CD1c-positive myeloid dendritic cell (primary cell): Measurements from ENCODE around the gene DPY19L1.
"Not testable (repeated sequence)": the region's sequence is repeated elsewhere in the genome, so short reads cannot be mapped to it uniquely, and the experiment has no call there.

Experiments
- DNase-seq: peaks from one replicate; pipeline ENCODE4 v3.0.0-alpha.2; 2016; ENCODE audit errors: extremely low spot score

The DPY19L1 gene

GRCh38 chr7:35037211-35037525 is at the start of gene DPY19L1:
Gene DPY19L1, minus strand, starts transcription at chr7:35037485. Its CDS starts 91 bp downstream, at chr7:35037394.
- no peak for DNase-seq

DNA sequence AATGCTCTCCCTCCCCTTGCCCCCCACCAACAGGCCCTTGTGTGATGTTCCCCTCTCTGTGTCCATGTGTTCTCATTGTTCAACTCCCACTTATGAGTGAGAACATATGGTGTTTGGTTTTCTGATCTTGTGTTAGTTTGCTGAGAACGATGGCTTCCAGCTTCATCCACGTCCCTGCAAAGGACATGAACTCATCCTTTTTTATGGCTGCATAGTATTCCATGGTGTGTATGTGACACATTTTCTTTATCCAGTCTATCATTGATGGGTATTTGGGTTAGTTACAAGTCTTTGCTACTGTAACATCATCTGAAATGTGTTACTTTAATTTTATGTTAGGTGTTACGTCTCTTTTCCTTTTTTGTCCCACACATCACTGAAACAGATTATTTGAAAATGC is 42.2 kb upstream of the DPY19L1 start:
- not testable (repeated sequence) for DNase-seq

DNA sequence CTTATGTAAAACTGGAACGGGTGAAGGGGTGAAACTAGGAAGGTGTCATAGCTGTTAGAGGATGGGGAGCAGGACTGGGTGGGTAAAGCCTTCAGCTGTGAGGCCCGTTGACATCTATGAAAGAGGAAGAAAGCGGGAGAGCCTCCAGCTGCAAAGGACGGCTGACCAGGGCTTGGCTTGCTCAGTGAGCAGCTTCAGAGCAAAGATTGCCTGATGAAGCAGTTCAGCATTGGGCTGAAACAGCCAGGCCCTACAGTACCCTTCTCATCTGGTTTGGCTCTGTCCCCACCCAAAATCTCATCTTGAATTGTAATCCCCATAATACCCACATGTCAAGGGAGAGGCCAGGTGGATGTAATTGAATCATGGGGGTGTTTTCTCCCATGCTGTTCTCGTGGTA is 36.7 kb upstream of the DPY19L1 start:
- not testable (repeated sequence) for DNase-seq

GRCh38 chr7:35072950-35073827 is 35.9 kb upstream of the DPY19L1 start:
- DNase-seq = peak; percentile 37

DNA sequence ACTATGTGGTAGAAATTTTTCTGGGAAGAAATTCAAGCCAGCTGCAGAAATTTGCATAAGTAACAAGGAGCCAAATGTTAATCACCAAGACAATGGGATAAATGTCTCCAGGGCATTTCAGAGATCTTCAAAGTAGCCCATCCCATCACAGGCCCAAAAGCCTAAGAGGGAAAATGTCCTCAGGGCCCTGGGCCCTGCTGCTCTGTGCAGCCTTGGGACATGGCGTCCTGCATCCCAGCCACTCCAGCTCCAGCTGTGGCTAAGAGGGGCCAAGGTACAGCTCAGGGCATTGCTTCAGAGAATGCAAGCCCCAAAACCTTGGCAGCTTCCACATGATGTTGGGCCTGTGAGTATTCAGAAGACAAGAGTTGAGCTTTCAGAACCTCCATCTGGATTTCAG is 31.8 kb upstream of the DPY19L1 start:
- not testable (repeated sequence) for DNase-seq

DNA sequence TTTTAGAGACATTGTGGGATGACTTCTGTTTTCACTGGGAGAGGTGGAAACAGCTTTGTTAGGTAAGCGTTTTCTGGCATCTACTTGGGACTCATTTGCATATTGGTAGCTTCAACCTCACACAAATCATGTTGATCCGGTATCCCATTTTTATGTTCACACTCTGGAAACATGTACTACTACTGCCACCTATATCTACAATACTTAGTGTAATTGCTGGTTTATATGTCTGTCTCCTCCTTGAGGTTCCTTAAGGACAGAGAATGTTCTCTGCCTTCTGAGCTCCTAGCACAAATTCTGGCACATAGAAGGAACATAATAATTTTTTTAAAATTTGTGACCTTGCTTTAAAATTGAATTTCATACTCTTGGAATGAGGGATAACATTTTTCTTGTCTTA is 28.1 kb upstream of the DPY19L1 start:
- DNase-seq = not testable (repeated sequence)

DNA sequence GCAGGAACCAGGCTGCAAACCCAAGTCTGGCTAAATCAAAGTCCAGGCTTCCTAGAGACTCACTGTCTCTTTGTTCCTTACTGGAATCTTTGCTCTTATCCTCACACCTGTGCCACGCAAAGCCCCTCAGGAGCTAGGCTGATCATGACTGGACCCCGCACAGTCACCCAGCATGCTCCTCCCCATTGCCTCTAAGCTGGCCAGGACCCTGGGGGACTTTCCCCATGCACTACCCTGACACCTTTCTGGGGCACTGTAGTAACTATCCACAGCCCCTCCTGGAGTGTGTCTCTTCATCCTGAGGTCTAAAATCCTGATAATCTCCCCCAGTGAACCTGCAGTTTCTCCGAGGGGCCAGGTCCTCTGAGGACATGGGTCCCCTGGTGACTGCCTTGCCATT is 21.3 kb upstream of the DPY19L1 start:
- not testable (repeated sequence) for DNase-seq

DNA sequence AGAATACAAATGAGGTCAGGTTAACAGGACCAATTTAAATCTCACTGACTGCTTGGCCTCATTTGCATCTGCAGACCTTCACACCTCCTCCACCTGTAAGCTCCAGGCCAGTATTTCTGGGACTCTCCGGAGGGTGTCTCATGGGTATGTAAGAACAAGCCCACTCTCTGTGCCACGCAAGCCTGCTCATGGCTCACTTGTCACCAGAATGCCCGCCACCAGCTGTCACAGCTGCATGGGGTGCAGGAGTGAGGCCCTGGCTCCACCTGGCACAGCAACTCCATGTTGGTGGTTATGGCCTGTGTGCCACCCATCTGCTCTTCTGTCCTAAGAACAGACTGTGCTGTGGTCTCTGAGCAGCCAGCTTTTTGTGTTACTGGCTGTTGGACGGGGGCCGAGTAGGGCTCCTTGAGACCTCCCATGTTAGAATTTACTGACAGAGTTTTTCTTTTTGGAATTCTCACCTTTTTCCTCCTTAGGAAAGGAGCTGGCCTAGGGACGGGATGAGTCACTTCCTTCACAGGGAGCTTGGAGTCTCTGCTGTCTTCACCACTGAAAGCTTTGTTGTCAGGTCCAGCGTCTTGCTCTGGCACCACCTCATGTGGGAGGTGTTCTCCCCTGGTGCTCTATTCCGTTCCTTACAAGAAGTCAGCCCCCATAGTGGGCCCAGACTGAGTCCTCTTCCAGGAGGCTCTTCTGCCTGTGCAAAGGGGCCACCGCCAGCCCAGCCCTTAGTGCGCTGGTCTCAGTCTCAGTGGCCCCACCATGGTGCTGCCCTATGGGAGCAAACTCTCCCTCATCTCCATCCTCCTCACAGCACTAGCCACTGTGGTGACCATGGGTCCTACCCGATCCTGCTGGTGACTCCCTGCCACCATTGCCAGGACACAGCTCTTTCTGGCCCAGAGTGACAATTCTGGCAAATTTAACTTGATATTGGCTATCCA is 20.5 kb upstream of the DPY19L1 start:
- not testable (repeated sequence) for DNase-seq

- DNase-seq = not testable (repeated sequence)
Measured at GRCh38 chr7:35055733-35056132, 18.4 kb upstream of the DPY19L1 start.

DNA sequence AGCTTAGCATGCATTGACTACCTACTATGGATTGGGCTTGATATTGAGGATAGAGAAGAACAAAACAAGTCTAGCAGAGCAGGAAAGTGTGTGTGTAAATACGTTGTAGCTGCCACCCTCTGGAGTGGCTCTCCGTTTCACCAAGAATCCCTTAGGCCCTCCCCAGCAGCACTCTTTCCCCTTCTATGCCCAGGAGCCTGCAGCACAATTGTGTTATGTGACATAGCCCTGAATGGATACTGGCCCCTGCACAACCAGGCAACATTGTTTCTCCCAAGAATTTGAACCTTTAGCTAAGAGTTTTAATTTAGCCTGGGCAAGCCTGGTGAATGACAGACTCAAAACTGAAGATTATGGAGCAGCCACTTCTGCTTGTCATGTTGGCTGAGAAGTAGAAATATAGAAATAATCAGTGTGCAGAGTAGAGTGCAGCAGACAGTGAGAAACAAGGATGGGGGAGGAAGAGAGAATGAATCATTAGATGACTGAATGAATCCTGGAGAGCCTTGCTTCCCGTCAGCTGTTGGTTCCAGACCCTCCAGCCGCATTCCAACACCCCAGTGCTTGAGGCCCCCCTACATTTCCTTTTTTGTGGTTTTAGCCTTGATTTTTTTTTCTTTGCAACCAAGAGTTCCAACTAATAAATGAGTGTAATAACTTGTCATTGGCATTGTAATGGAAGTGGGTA is 16.3 kb upstream of the DPY19L1 start:
- DNase-seq = not testable (repeated sequence)

DNA sequence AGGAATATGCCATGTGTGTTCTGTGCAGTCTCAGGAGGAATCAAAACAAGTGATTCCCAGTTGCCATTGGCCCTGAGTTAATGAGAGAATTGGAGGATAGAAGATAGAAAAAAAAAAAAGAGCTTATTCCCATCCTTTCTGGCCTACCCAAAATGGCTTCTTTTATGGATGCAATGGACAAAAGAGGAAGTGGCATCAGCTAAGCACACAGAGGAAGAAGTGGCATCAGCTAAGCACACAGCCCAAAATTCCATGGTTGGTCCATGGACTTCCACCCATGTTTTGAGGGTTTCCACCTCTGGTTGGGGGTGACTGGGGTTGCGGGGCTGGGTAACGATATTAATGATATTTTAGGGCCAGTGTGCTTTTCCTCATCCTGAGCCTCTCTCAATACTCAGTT is 11.1 kb upstream of the DPY19L1 start:
- DNase-seq = not testable (repeated sequence)

GRCh38 chr7:35047912-35048305 is 10.6 kb upstream of the DPY19L1 start:
- not testable (repeated sequence) for DNase-seq

DNA sequence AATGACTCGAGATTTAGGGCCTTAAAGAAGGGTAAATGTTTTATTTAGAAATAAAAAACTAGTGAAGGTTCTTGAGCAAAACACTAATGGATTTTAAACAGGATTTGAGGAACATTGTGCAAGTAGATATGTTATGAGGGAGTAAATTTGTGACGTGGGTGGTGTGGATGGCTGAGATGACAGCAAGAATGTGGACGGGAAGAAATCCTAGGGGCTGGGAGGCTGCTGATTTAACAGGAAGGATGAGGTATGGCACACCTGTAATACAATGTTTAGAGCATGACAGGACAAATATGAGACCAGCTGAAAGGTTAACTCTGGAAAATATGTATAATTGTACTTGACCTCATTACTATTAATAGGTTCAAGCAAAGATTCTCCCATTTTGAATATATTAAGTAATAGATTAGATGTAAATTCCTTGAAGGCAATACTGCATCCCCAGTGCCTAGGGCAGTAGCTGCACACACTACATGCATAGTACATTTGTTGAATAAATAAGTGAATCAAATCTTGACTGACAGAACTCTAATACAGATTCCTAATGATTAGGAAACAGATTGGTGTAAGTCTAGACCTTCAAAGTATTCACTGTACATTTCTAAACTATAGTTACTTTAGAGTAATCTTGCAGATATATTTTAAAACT is 10.1 kb upstream of the DPY19L1 start:
- not testable (repeated sequence) for DNase-seq

- not testable (repeated sequence) for DNase-seq
Measured at GRCh38 chr7:35043301-35043700, 6.0 kb upstream of the DPY19L1 start.

DNA sequence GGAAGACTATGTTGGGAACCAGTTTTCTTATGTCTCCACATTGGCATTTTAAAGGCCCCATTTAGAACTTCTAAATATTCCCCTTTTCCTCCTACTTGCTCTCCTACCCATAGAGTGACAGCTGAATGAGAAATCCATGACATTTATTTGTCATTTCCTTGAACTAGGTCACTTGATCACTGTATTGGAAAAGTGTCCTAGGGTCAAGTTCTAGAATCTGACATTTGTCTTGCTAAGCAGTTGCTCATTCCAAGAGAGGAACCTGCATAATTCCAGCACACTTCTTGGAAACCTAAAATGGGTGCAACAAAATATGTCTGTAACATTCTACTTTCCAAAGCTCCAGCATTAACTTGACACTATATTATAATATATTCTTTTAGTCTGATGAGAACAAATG is 3.6 kb upstream of the DPY19L1 start:
- no peak for DNase-seq

GRCh38 chr7:35039343-35039742 is 2.1 kb upstream of the DPY19L1 start:
- no peak for DNase-seq

DNA sequence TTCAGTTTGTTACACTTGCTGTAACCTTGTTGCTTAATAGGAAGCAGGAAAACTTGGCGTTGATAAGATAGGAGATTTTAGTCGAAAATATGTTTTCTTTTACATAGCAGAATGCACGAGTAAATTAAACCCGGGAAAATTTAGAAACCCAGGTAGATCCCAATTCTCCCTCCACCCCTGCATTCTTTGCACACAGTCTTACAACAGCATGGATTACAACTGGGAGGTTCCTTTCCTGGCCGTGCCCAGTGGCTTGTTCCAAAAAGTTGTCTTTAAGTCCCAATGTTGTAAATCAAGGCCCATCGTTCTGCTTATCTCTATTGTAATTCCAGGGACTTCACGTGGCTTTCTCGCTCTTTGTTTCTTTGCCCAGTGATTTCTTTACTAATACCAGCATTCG is 1.1 kb upstream of the DPY19L1 start:
- peak; percentile 1 for DNase-seq

GRCh38 chr7:35037526-35038341 is 449 bp upstream of the DPY19L1 start:
- peak; percentile 96 for DNase-seq

DNA sequence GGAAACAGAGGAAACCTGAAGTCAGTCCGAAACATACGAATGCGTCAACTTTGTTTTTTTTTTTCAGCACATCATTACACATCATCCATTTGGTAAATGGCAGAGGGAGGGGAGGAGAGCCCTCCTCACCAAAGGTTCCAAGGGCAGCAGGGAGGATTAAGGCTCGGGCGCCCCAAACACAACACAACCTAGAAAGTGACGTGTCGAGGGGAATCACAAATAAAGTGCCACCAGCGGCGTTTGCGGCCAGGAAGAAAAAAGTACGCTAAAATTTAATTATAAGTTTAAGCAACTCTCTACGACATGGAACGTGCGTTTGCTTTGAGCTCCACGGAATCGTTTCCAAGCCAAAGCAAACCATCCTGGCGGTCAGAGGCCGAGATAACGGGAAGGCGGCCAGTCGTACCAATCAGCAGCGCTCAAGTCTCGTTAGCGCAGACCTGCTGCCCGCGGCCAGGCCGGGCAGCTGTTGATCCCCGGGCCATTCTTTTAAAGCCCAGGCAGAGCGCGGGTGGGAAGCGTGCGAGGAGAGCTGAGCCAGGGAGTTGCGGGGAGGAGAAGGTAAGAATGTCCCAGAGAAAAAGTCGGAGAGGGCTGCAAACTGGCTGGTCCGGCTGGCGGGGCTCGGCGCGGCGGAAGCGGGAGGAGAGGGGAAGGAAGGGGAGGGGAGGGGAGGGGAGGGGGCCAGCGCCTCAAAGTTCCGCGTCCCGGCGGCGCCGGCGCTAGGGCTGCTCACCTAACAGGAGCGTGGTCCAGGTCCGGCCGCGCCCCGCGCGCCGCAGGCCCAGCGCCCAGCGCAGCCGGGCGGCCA is 719 bp downstream of the DPY19L1 start:
- peak; percentile 52 for DNase-seq

- no peak for DNase-seq
Measured at GRCh38 chr7:35035511-35035961, 1.7 kb downstream of the DPY19L1 start.
